Motor neuron (in vitro differentiated cells): ENCODE data around the gene PCDHB11. TPM values are rescaled to one million over a fixed set of nuclear protein-coding genes. Genes with fewer than 3 reads are reported as not detected.
"Not testable (repeated sequence)": the region's sequence is repeated elsewhere in the genome, so short reads cannot be mapped to it uniquely, and the experiment has no call there.

Experiments used
- ATAC-seq, 8 experiments: fragments of 200-7000 bp; cut with Tn5 transposase; replicated peaks in 6 of 8; 2 replicates each; pipeline ENCODE4 v1.8.0; 2021; ENCODE audit warnings: mild to moderate bottlenecking in 8 of 8, moderate library complexity in 8 of 8
- H3K27ac ChIP-seq, 2 donors: fragments of 250-450 bp; sonication (Bioruptor Pico); 2 replicates each; pipeline ENCODE4 v1.9.0; 2021; ENCODE audit warnings: antibody characterized with exemption in 2 of 2, mild to moderate bottlenecking in 2 of 2, moderate library complexity in 1 of 2
- H3K4me1 ChIP-seq, 2 donors: fragments of 250-450 bp; sonication (Bioruptor Pico); replicated peaks in 1 of 2; 2 replicates each; pipeline ENCODE4 v1.6.1; 2021; ENCODE audit warnings: antibody characterized with exemption in 2 of 2, mild to moderate bottlenecking in 2 of 2, moderate library complexity in 1 of 2
- H3K4me3 ChIP-seq, 5 donors: fragments of 250-450 bp; sonication (Bioruptor Pico); 2 replicates each; pipeline ENCODE4 v1.9.0; 2021; ENCODE audit warnings: antibody characterized with exemption in 5 of 5, mild to moderate bottlenecking in 5 of 5, moderate library complexity in 4 of 5
- WGBS, 10 experiments: fragments of 450-650 bp; shearing (Covaris generic); methylation state at CpG; one replicate each; pipeline ENCODE4 v1.0.0; 2022; 5-methylcytosine and 5-hydroxymethylcytosine counted together
- in situ Hi-C, 9 experiments: fragments of 400-800 bp; cut with MboI; loops; one replicate each; pipeline ENCODE4 v1.15.0; 2021; ENCODE audit warnings: low sequenced_read_pairs in 9 of 9, low pct_unique_long_range_greater_than_20kb in 2 of 9; ENCODE audit not compliant: unreplicated experiment in 9 of 9
- total RNA-seq, 8 experiments: library from RNA; unstranded; fragments of 300-600 nt; gene quantifications; 2 replicates each; pipeline versions ENCODE4 v1.2.3 to v1.2.4, GENCODE V29; 2022

Gene PCDHB11
- total RNA-seq, 8 experiments from 2014 or later, result 0.46 to 6.1 (median 3.4) TPM

DNA sequence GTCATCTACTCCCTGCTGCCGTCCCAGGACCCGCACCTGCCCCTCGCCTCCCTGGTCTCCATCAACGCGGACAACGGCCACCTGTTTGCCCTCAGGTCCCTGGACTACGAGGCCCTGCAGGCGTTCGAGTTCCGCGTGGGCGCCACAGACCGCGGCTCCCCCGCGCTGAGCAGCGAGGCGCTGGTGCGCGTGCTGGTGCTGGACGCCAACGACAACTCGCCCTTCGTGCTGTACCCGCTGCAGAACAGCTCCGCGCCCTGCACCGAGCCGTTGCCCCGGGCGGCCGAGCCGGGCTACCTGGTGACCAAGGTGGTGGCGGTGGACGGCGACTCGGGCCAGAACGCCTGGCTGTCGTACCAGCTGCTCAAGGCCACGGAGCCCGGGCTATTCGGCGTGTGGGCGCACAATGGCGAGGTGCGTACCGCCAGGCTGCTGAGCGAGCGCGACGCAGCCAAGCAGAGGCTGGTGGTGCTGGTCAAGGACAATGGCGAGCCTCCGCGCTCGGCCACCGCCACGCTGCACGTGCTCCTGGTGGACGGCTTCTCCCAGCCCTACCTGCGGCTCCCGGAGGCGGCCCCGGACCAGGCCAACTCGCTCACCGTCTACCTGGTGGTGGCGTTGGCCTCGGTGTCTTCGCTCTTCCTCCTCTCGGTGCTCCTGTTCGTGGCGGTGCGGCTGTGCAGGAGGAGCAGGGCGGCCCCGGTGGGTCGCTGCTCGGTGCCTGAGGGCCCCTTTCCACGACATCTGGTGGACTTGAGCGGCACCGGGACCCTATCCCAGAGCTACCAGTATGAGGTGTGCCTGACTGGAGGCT is 24.9 kb upstream of the PCDHB11 start:
- ATAC-seq, H3K4me3 ChIP-seq, H3K27ac ChIP-seq, H3K4me1 ChIP-seq: not testable (repeated sequence)
- in situ Hi-C loops, result loop anchor here in 5 of 9 experiments (25.0 kb wide), 2 partner anchors 88 to 388 kb away; no protein-coding TSS in a partner anchor
- 13 to 94% (median 40%) methylated on average over 3 to 15 of the region's 79 CpGs; no CpG with 5 or more reads in 4 of the 10 experiments for WGBS, 10 experiments

DNA sequence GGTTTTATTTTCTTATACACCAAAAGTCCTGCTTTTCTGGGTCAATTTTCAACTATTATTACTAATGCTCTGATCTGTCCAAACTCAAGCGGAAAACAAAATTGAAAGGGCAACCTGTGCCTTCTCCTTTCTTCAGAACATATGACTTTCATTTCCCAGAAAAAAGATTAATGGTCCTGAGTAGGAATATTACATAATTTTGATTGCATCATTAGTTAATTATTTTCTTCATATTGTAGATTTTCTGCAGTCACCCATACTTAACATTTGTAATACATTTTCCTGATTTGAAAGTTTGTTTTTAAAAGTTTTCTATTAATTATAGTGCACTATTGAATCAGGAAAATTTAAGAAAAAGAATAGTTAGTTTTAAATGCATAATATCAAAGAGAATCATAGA is 23.5 kb upstream of the PCDHB11 start:
- no peaks in the 10 kb centered on the region for H3K4me1 ChIP-seq
- in situ Hi-C loops, result loop anchor here in 4 of 9 experiments (25.0 kb wide), 1 partner anchor 386 kb away; no protein-coding TSS in a partner anchor
- H3K27ac ChIP-seq, result no peak overlapping the region
- H3K4me3 ChIP-seq, result no peak overlapping the region
- ATAC-seq, result no peak
- 9 to 93% (median 80%) methylated on average over 1 of the region's 1 CpG; no CpG with 5 or more reads in 1 of the 10 experiments for WGBS, 10 experiments

DNA sequence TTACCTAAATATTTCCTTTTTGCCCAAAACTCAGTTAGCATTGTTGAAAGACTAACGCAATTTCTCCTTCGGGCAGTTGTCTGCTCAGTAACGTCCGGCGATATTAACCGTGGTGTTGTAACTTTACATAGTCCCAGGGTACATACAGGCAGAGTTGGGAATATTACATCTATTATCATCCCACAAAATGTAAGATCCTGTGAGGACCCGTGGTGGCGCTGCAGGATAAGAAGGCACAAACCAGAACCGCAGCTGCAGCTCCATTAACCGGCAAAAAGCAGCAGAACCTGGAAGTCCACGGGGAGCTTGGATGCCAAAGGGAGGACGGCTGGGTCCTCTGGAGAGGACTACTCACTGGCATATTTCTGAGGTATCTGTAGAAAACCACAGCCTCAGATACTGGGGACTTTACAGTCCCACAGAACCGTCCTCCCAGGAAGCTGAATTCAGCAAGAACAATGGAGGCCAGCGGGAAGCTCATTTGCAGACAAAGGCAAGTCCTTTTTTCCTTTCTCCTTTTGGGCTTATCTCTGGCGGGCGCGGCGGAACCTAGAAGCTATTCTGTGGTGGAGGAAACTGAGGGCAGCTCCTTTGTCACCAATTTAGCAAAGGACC is 21.7 kb upstream of the PCDHB11 start, which contains the start of gene PCDHB8:
PCDHB8 (plus strand) TSS at position 214 of the 615 bp plus-strand sequence; CDS start at position 459, 245 bp downstream.
- not testable (repeated sequence) for H3K27ac ChIP-seq, H3K4me1 ChIP-seq
- ATAC-seq, result peak in 4 of 8 experiments; percentile 44 to 92 (median 51)
- peak within 1 kb of the TSS in 2 of 5 donors; percentile 26 to 30 for H3K4me3 ChIP-seq
- in situ Hi-C loops, result loop anchor here in 4 of 9 experiments (25.0 kb wide), 1 partner anchor 385 kb away; no protein-coding TSS in a partner anchor
- 7 to 97% (median 34%) methylated on average over 3 to 12 of the region's 18 CpGs for WGBS, 10 experiments

DNA sequence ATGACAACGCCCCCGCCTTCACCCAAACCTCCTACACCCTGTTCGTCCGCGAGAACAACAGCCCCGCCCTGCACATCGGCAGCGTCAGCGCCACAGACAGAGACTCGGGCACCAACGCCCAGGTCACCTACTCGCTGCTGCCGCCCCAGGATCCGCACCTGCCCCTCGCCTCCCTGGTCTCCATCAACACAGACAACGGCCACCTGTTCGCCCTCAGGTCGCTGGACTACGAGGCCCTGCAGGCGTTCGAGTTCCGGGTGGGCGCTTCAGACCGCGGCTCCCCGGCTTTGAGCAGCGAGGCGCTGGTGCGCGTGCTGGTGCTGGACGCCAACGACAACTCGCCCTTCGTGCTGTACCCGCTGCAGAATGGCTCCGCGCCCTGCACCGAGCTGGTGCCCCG is 20.1 kb upstream of the PCDHB11 start:
- H3K4me3 ChIP-seq, ATAC-seq, H3K27ac ChIP-seq, H3K4me1 ChIP-seq: not testable (repeated sequence)
- WGBS, 10 experiments, result 20 to 96% (median 52%) methylated on average over 2 to 19 of the region's 39 CpGs; no CpG with 5 or more reads in 7 of the 10 experiments
- in situ Hi-C loops, result loop anchor here in 4 of 9 experiments (25.0 kb wide), 1 partner anchor 383 kb away; no protein-coding TSS in a partner anchor

DNA sequence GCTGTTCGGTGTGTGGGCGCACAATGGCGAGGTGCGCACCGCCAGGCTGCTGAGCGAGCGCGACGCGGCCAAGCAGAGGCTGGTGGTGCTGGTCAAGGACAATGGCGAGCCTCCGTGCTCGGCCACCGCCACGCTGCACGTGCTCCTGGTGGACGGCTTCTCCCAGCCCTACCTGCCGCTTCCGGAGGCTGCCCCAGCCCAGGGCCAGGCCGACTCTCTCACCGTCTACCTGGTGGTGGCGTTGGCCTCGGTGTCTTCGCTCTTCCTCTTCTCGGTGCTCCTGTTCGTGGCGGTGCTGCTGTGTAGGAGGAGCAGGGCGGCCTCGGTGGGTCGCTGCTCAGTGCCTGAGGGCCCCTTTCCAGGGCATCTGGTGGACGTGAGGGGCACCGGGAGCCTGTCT is 19.6 kb upstream of the PCDHB11 start:
- not testable (repeated sequence) for H3K27ac ChIP-seq, ATAC-seq, H3K4me1 ChIP-seq, H3K4me3 ChIP-seq
- in situ Hi-C loops, result loop anchor here in 4 of 9 experiments (25.0 kb wide), 1 partner anchor 382 kb away; no protein-coding TSS in a partner anchor
- 8 to 80% (median 9%) methylated on average over 2 to 7 of the region's 32 CpGs; no CpG with 5 or more reads in 7 of the 10 experiments for WGBS, 10 experiments

DNA sequence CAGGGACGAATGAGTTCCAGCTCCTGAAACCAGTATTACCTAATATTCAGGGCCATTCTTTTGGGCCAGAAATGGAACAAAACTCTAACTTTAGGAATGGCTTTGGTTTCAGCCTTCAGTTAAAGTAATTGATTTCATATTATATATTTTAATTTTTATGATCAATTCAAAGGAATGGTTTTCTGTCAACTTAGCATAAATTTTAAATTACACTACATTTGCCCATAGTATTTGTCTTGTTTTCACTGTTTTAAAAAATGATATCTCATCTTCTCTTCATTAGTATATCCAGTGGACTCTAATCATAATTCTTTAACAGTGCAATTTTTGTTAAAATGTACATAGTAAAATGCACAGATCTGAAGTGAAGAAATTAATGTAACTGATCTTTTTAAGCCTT is 19.1 kb upstream of the PCDHB11 start:
- no peaks in the 10 kb centered on the region for H3K4me1 ChIP-seq
- H3K27ac ChIP-seq, result no peak overlapping the region
- ATAC-seq, result no peak
- no peak overlapping the region for H3K4me3 ChIP-seq
- 0 to 80% (median 33%) methylated on average over 1 of the region's 1 CpG; no CpG with 5 or more reads in 5 of the 10 experiments for WGBS, 10 experiments
- in situ Hi-C loops, result loop anchor here in 4 of 9 experiments (25.0 kb wide), 1 partner anchor 382 kb away; no protein-coding TSS in a partner anchor

DNA sequence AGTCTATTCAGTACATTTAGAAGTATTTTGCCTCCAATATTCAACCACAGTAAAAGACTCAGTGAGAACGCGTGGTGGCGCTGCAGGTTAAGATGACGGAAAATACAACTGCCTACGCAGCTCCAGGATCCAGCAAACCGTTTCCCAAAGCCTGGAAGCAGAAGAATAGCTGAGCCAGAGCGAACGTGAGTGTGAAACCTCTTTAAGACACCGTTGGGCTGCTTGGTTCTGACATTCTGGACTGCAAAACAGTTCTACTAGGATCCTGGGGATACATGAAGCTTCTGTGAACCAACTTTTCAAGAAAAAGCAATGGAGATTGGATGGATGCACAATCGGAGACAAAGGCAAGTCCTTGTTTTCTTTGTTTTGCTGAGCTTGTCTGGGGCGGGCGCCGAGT is 17.2 kb upstream of the PCDHB11 start, which contains the start of gene PCDHB16:
PCDHB16 (plus strand) TSS at position 140 of the 400 bp plus-strand sequence; CDS start at position 313, 173 bp downstream.
- in situ Hi-C loops, result loop anchor here in 4 of 9 experiments (25.0 kb wide), 1 partner anchor 380 kb away; no protein-coding TSS in a partner anchor
- no peak within 1 kb of the TSS for H3K27ac ChIP-seq
- WGBS, 10 experiments, result 6 to 72% (median 26%) methylated on average over 3 to 13 of the region's 13 CpGs; no CpG with 5 or more reads in 2 of the 10 experiments
- peak in 7 of 8 experiments; percentile 28 to 84 (median 57) for ATAC-seq
- no peaks in the 10 kb centered on the region for H3K4me1 ChIP-seq
- H3K4me3 ChIP-seq, result peak within 1 kb of the TSS; percentile 4 to 31 (median 30)

DNA sequence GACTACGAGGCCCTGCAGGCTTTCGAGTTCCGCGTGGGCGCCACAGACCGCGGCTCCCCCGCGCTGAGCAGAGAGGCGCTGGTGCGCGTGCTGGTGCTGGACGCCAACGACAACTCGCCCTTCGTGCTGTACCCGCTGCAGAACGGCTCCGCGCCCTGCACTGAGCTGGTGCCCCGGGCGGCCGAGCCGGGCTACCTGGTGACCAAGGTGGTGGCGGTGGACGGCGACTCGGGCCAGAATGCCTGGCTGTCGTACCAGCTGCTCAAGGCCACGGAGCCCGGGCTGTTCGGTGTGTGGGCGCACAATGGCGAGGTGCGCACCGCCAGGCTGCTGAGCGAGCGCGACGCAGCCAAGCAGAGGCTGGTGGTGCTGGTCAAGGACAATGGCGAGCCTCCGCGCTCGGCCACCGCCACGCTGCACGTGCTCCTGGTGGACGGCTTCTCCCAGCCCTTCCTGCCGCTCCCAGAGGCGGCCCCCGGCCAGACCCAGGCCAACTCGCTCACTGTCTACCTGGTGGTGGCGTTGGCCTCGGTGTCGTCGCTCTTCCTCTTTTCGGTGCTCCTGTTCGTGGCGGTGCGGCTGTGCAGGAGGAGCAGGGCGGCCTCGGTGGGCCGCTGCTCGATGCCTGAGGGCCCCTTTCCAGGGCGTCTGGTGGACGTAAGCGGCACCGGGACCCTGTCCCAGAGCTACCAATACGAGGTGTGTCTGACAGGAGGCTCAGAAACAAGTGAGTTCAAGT is 15.1 kb upstream of the PCDHB11 start:
- in situ Hi-C loops, result loop anchor here in 4 of 9 experiments (25.0 kb wide), 1 partner anchor 378 kb away; no protein-coding TSS in a partner anchor
- not testable (repeated sequence) for H3K27ac ChIP-seq, H3K4me3 ChIP-seq, ATAC-seq, H3K4me1 ChIP-seq
- WGBS, 10 experiments, result 0 to 70% (median 5%) methylated on average over 1 to 7 of the region's 69 CpGs; no CpG with 5 or more reads in 6 of the 10 experiments

DNA sequence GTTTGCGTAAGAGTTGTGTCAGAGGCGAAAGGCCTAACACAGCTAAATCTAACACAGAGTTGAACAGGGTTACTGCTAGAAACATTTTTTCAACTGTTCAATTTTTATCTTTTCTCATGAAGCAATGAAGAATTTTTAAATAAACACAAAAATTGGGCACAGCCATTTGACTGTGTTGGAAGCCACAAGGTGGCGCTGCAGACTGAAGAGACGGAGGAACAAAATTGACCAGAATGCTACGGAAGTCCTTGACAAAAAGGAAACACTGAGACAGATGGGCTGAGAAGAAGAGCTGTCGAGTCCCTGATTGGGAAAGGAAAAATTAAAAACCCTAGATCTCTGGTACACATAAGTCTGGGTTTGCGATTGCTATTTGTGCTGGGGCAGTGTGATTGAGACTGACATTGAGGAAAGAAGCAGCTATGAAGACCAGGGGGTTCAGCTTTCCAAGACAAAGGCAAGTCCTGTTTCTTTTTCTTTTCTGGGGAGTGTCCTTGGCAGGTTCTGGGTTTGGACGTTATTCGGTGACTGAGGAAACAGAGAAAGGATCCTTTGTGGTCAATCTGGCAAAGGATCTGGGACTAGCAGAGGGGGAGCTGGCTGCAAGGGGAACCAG is 12.4 kb upstream of the PCDHB11 start, which contains the start of gene PCDHB9:
PCDHB9 (plus strand) TSS at position 265 of the 616 bp plus-strand sequence; CDS start at position 423, 158 bp downstream.
- ATAC-seq, result peak in 3 of 8 experiments; percentile 40 to 43 (median 42)
- 8 to 85% (median 33%) methylated on average over 2 to 7 of the region's 9 CpGs; no CpG with 5 or more reads in 1 of the 10 experiments for WGBS, 10 experiments
- Histone ChIP-seq H3K4me1 (no peaks in the 10 kb centered on the region), H3K4me3 (peak within 1 kb of the TSS; percentile 13 to 36 (median 21)), H3K27ac (no peak within 1 kb of the TSS)
- in situ Hi-C loops, result loop anchor here in 4 of 9 experiments (25.0 kb wide), 1 partner anchor 375 kb away; no protein-coding TSS in a partner anchor

DNA sequence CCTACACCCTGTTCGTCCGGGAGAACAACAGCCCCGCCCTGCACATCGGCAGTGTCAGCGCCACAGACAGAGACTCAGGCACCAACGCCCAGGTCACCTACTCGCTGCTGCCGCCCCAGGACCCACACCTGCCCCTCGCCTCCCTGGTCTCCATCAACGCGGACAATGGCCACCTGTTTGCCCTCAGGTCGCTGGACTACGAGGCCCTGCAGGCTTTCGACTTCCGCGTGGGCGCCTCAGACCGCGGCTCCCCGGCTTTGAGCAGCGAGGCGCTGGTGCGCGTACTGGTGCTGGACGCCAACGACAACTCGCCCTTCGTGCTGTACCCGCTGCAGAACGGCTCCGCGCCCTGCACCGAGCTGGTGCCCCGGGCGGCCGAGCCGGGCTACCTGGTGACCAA is 10.7 kb upstream of the PCDHB11 start:
- in situ Hi-C loops, result loop anchor here in 4 of 9 experiments (25.0 kb wide), 1 partner anchor 374 kb away; no protein-coding TSS in a partner anchor
- not testable (repeated sequence) for H3K27ac ChIP-seq, H3K4me3 ChIP-seq, H3K4me1 ChIP-seq, ATAC-seq
- WGBS, 10 experiments, result 100% methylated on average over 2 of the region's 37 CpGs; no CpG with 5 or more reads in 9 of the 10 experiments

DNA sequence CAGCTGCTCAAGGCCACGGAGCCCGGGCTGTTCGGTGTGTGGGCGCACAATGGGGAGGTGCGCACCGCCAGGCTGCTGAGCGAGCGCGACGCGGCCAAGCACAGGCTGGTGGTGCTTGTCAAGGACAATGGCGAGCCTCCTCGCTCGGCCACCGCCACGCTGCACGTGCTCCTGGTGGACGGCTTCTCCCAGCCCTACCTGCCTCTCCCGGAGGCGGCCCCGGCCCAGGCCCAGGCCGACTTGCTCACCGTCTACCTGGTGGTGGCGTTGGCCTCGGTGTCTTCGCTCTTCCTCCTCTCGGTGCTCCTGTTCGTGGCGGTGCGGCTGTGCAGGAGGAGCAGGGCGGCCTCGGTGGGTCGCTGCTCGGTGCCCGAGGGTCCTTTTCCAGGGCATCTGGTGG is 10.3 kb upstream of the PCDHB11 start:
- not testable (repeated sequence) for H3K4me3 ChIP-seq, H3K4me1 ChIP-seq, ATAC-seq, H3K27ac ChIP-seq
- in situ Hi-C loops, result loop anchor here in 4 of 9 experiments (25.0 kb wide), 1 partner anchor 373 kb away; no protein-coding TSS in a partner anchor
- no CpG with 5 or more reads among the region's 35 CpGs for WGBS, 10 experiments
